ENCODE measurements around the gene PTGES. TPM values are rescaled to one million over a fixed set of nuclear protein-coding genes. Genes with fewer than 3 reads are reported as not detected.
A peak's percentile ranks its signal among the peaks of the same experiment; 100 is the strongest.

Gene PTGES
- total and polyA plus RNA-seq, 5 donors, result 1.9 to 9.6 (median 5.4) TPM

DNA sequence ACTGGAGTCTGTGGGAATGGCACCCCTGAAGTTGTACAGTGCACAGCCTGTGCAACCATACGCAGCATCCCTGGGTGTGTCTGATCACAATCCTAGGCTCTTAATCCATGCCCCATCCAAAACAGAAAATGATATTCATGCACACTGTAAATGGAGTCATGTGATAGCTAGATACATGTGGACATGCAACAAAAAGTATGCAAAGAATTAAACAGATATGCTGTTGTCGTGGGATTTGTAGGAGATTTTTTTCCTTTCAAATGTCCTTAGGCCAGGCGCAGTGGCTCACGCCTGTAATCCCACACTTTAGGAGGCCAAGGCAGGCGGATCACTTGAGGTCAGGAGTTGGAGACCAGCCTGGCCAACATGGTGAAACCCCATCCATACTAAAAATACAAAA is 51.3 kb downstream of the PTGES start:
- Histone ChIP-seq H3K27me3 (ENCODE audit: control insufficient read depth, insufficient read depth) (no peaks in the 10 kb centered on the region), H3K27ac (ENCODE audit: low read length) (no peak overlapping the region)
- intact Hi-C loops (cut with DNase I), result no loop called here

DNA sequence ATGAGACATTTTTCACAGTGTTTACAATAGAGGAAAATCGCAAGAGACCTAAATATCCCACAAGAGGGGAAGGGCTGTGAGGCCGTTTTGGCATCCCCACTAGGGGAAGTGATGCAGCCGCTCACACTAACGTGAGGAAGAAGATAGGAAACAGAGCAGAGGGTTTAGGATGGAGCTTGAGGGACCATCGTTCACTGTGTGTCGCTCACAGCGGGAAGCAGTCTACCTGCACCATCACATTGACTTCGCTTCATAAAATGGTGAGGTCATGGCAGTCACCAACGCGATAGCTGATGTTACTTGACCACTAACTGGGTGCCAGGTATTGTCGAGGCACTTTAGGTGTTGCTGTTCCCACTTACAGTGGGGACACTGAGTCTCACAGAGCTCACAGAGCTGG is 51.8 kb downstream of the PTGES start:
- Histone ChIP-seq H3K4me1 (ENCODE audit: control insufficient read depth, insufficient read depth, low read length) (peaks cover 4% of the 10 kb centered on the region), H3K9me3 (ENCODE audit: control insufficient read depth, low read length) (no peaks in the 10 kb centered on the region), H3K4me3 (ENCODE audit: low read length) (no peak overlapping the region), H3K27me3 (ENCODE audit: control insufficient read depth, insufficient read depth) (no peaks in the 10 kb centered on the region), H3K27ac (ENCODE audit: low read length) (no peak overlapping the region)
- DNase-seq, result no peak
- no peak for ATAC-seq
- intact Hi-C loops (cut with DNase I), result no loop called here
- 69% methylated on average over 11 of the region's 11 CpGs for WGBS

More for the DNA sequence above, 51.3 kb downstream of the PTGES start:
- ATAC-seq (no peak), DNase-seq (no peak)
- Histone ChIP-seq H3K9me3 (ENCODE audit: control insufficient read depth, low read length) (no peaks in the 10 kb centered on the region), H3K4me1 (ENCODE audit: control insufficient read depth, insufficient read depth, low read length) (peaks cover 4% of the 10 kb centered on the region), H3K4me3 (ENCODE audit: low read length) (no peak overlapping the region)
- WGBS, result 87% methylated on average over 5 of the region's 5 CpGs

DNA sequence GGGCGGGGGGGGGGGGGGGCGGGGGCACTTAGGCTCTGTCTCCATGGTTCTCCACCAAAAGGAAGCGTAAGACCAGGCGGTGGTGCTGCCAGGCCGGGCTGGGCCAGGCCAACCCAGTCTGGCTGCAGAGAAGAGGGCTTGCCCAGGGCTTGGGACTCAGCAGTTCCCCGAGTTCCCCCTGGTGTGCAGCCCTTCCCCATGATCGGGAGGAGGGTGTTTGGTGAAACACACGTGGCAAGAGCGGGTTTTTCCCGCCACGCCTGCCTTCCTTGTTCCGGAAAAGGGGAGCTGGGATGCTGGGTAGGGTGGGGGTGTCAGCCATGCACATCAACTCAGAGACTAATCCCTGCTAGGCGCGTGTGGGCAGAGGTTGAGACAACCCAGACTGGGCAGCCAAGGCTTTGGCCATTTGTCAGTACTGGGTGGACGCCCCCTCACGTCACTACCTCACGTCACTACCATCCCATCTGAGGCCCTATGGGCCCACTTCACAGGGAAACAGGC is 54.5 kb downstream of the PTGES start:
- Histone ChIP-seq H3K4me1 (ENCODE audit: control insufficient read depth, insufficient read depth, low read length) (peaks cover 2% of the 10 kb centered on the region), H3K4me3 (ENCODE audit: low read length) (no peak overlapping the region), H3K27me3 (ENCODE audit: control insufficient read depth, insufficient read depth) (no peaks in the 10 kb centered on the region), H3K27ac (ENCODE audit: low read length) (peak overlapping the region; percentile 46), H3K9me3 (ENCODE audit: control insufficient read depth, low read length) (no peaks in the 10 kb centered on the region)
- peak; percentile 89 to 92 (median 90) for DNase-seq
- 41% methylated on average over 17 of the region's 17 CpGs for WGBS
- intact Hi-C loops (cut with DNase I), result no loop called here
- peak; percentile 80 to 83 for ATAC-seq

DNA sequence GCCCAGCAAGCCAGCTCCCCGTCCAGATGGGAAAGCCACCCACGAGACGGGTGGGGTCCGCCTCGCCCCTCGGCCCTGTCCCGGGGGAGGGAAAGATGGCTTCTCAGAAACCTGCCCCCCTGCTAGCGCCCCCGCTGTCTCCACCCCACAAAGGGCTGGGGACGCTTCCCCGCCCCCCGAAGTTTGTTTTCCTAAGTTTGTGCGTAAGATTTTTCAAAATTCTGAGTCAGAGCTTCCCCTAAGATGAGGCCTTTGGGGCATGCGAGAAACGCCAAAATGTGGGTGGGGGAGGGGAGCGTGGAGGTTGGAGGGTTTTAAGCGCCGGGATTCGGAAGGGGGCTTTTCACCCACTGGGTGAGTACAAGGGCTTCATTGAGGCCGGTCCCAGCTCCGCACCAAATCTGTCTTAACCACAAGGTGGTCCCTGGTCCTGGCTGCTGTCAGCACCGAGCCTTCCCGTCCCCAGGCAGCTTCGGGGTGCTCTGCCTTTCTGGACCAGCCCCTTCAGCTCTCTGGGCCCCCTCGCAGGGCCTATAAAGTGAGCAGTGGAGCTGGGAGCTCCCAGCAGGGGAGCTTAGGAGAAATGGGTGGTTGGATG is 55.1 kb downstream of the PTGES start:
- intact Hi-C loops (cut with DNase I), result no loop called here
- no peaks in the 10 kb centered on the region for H3K27me3 ChIP-seq (ENCODE audit: control insufficient read depth, insufficient read depth)

DNA sequence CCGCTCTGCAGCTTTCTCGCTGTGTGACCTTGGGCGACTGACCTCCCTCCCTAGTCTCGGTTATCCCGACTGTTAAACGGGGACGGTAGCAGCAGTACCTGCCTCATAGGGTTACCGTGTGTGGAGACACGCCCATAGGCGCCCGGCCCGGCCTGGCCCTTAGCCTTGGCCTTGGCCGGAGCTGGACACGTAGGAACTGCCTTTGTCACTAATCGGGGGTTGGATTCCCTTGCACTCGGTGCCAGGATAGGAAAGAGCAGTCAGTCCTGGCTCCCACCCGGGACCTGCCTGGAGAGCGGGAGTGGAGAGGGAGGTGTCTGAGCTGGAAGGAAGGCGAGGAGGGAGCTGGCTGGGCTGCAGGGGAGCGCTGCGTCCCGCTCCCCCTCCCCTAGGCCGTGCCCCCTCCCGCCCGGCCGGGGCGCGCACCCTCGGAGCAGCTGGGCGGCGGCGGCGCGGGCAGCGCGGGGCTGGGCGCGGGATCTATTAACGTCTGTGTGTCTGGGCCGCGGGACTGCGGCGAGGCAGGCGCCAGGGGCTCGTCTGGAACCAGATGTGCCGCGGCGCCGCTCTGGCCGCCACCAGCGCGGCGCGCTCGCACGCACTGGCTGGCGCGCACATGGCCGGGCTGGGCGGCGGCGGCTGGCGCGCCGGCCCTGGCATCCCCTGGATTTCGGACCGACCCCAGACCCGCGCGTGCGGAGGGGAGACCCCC is 55.7 kb downstream of the PTGES start:
- DNase-seq (peak; percentile 84 to 89 (median 86)), ATAC-seq (peak; percentile 65 to 74)
- Histone ChIP-seq H3K9me3 (ENCODE audit: control insufficient read depth, low read length) (no peaks in the 10 kb centered on the region), H3K27ac (ENCODE audit: low read length) (peak overlapping the region; percentile 6), H3K27me3 (ENCODE audit: control insufficient read depth, insufficient read depth) (no peaks in the 10 kb centered on the region), H3K4me3 (ENCODE audit: low read length) (peak overlapping the region; percentile 41), H3K4me1 (ENCODE audit: control insufficient read depth, insufficient read depth, low read length) (peaks cover 2% of the 10 kb centered on the region)
- intact Hi-C loops (cut with DNase I), result no loop called here
- WGBS, result 3% methylated on average over 71 of the region's 71 CpGs

More for the DNA sequence above, 55.1 kb downstream of the PTGES start:
- H3K9me3 ChIP-seq (ENCODE audit: control insufficient read depth, low read length), result no peaks in the 10 kb centered on the region
- peak overlapping the region; percentile 41 for H3K4me3 ChIP-seq (ENCODE audit: low read length)
- peak; percentile 50 to 51 for ATAC-seq
- peak; percentile 84 to 89 (median 87) for DNase-seq
- H3K4me1 ChIP-seq (ENCODE audit: control insufficient read depth, insufficient read depth, low read length), result peaks cover 2% of the 10 kb centered on the region
- peak overlapping the region; percentile 86 for H3K27ac ChIP-seq (ENCODE audit: low read length)
- WGBS, result 3% methylated on average over 25 of the region's 25 CpGs

GRCh38 chr9:129695870-129696269 is 57.0 kb downstream of the PTGES start:
- 78% methylated on average over 3 of the region's 3 CpGs for WGBS
- peaks cover 2% of the 10 kb centered on the region for H3K4me1 ChIP-seq (ENCODE audit: control insufficient read depth, insufficient read depth, low read length)
- no peak overlapping the region for H3K4me3 ChIP-seq (ENCODE audit: low read length)
- H3K27ac ChIP-seq (ENCODE audit: low read length), result no peak overlapping the region
- intact Hi-C loops (cut with DNase I), result no loop called here
- no peaks in the 10 kb centered on the region for H3K27me3 ChIP-seq (ENCODE audit: control insufficient read depth, insufficient read depth)
- no peaks in the 10 kb centered on the region for H3K9me3 ChIP-seq (ENCODE audit: control insufficient read depth, low read length)
- no peak for DNase-seq
- no peak for ATAC-seq

GRCh38 chr9:129694243-129694646 is 58.6 kb downstream of the PTGES start:
- intact Hi-C loops (cut with DNase I), result no loop called here
- WGBS, result 60% methylated on average over 11 of the region's 11 CpGs

DNA sequence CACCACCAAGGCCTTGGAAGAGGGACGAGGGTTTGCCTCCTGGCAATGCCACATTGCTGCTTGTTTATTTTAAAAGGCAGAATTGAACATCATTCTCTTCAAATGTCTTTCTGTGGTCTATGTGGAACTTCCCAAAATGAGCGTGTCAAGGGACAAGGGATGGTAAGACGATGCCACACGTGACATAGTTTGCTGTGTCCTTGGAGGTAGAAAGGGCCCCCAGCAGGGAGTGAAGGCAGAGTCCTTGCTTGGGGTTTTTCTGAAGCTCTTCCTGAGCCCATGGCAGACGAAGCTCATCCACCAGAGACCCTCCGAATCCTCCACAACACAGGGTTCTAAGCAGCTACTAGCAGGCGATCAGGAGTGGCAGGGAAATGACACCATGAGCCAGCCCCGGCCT is 59.1 kb downstream of the PTGES start:
- Histone ChIP-seq H3K27ac (ENCODE audit: low read length) (no peak overlapping the region), H3K4me1 (ENCODE audit: control insufficient read depth, insufficient read depth, low read length) (peaks cover 2% of the 10 kb centered on the region), H3K27me3 (ENCODE audit: control insufficient read depth, insufficient read depth) (no peaks in the 10 kb centered on the region), H3K9me3 (ENCODE audit: control insufficient read depth, low read length) (no peaks in the 10 kb centered on the region), H3K4me3 (ENCODE audit: low read length) (no peak overlapping the region)
- ATAC-seq, result no peak
- WGBS, result 77% methylated on average over 8 of the region's 8 CpGs
- intact Hi-C loops (cut with DNase I), result no loop called here
- no peak for DNase-seq

More at GRCh38 chr9:129694243-129694646, 58.6 kb downstream of the PTGES start:
- ATAC-seq, result no peak
- peak in 2 of 3 donors; percentile 37 to 61 for DNase-seq
- H3K27ac ChIP-seq (ENCODE audit: low read length), result no peak overlapping the region
- H3K4me1 ChIP-seq (ENCODE audit: control insufficient read depth, insufficient read depth, low read length), result peaks cover 2% of the 10 kb centered on the region
- no peak overlapping the region for H3K4me3 ChIP-seq (ENCODE audit: low read length)
- H3K9me3 ChIP-seq (ENCODE audit: control insufficient read depth, low read length), result no peaks in the 10 kb centered on the region
- H3K27me3 ChIP-seq (ENCODE audit: control insufficient read depth, insufficient read depth), result no peaks in the 10 kb centered on the region

- Histone ChIP-seq H3K27ac (ENCODE audit: low read length) (no peak overlapping the region), H3K27me3 (ENCODE audit: control insufficient read depth, insufficient read depth) (no peaks in the 10 kb centered on the region), H3K9me3 (ENCODE audit: control insufficient read depth, low read length) (no peaks in the 10 kb centered on the region), H3K4me3 (ENCODE audit: low read length) (no peak overlapping the region), H3K4me1 (ENCODE audit: control insufficient read depth, insufficient read depth, low read length) (no peaks in the 10 kb centered on the region)
- WGBS, result 88% methylated on average over 5 of the region's 5 CpGs
- DNase-seq (no peak), ATAC-seq (no peak)
- intact Hi-C loops (cut with DNase I), result no loop called here
Observed at GRCh38 chr9:129692534-129692933, 60.3 kb downstream of the PTGES start.
